HUES6 (cell line): ENCODE results near the gene MGA.

Experiments
- H3K27ac ChIP-seq: 2 replicates; pipeline ENCODE4 v1.7.0; 2013; ENCODE audit warnings: low read depth, mild to moderate bottlenecking, low read length, inconsistent platforms
- H3K27me3 ChIP-seq: 2 replicates; pipeline ENCODE4 v1.6.1; 2013; ENCODE audit warnings: low read length; ENCODE audit not compliant: control insufficient read depth, insufficient read depth
- H3K36me3 ChIP-seq: 2 replicates; pipeline ENCODE4 v1.6.1; 2013; ENCODE audit warnings: low read length; ENCODE audit not compliant: control insufficient read depth, insufficient read depth
- H3K4me1 ChIP-seq: 2 replicates; pipeline ENCODE4 v1.6.1; 2013; ENCODE audit warnings: low read length; ENCODE audit not compliant: control insufficient read depth, insufficient read depth
- H3K4me3 ChIP-seq: 2 replicates; pipeline ENCODE4 v1.5.1; 2013; ENCODE audit warnings: low read depth, low read length
- H3K9ac ChIP-seq: one replicate; pipeline ENCODE4 v1.6.1; 2013; ENCODE audit warnings: mild to moderate bottlenecking, low read length
- H3K9me3 ChIP-seq: 2 replicates; pipeline ENCODE4 v1.6.1; 2013; ENCODE audit warnings: low read depth, low read length; ENCODE audit not compliant: control insufficient read depth, insufficient read depth

The MGA gene

DNA sequence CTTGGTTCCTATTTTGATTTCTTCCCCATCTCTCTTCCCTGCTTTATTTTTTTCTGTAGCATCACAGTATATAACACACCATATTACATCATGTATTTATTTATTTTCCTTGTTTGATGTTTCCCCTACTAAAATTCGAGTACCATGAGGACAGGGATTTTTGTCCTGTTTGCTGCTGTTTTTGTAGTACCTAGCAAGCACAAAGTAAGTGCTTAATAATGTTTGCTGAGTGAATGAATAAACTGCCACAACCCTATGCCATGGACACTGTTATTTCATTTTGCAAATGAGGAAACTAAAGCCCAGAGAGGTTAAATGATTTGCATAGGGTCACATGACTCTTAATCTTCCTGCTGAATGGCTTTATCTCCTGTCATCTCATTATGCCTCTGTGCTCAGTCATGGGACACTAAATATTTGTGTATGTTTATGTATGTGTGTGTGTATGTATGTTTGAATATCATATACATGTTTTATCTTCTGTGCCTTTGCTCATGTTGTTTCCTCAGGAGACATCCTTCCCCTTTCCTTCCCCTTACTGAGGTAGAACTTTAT lies 26.1 kb upstream of the MGA start:
- Histone ChIP-seq H3K36me3 (no peaks in the 10 kb centered on the region), H3K9me3 (no peaks in the 10 kb centered on the region), H3K4me1 (peaks cover 33% of the 10 kb centered on the region), H3K27ac (no peak overlapping the region), H3K27me3 (no peaks in the 10 kb centered on the region), H3K4me3 (no peak overlapping the region), H3K9ac (no peak overlapping the region)

DNA sequence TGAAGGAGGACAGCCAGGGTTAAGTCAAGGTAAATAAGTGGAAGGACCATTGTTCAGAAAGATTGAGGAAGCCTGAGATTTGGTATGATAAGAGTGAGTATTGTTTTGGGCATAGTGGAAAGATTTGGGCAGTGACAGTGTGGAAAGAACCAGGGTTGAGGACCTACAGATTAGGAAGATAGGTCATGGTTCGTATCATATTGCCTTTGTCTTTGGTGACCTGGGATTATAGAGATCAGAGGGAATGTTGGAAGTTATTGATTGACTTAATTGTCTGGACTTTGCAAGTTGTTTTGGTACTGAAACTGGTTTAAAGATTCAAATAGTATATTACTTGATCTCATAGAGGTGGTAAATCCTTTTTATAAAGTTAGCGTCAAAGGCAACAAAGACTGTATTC lies 23.1 kb upstream of the MGA start:
- H3K4me3 ChIP-seq, result no peak overlapping the region
- no peak overlapping the region for H3K9ac ChIP-seq
- H3K4me1 ChIP-seq, result peaks cover 14% of the 10 kb centered on the region
- no peaks in the 10 kb centered on the region for H3K36me3 ChIP-seq
- H3K27ac ChIP-seq, result no peak overlapping the region
- H3K9me3 ChIP-seq, result no peaks in the 10 kb centered on the region
- H3K27me3 ChIP-seq, result no peaks in the 10 kb centered on the region

- Histone ChIP-seq H3K9ac (no peak overlapping the region), H3K4me3 (no peak overlapping the region), H3K36me3 (no peaks in the 10 kb centered on the region), H3K9me3 (no peaks in the 10 kb centered on the region), H3K27me3 (no peaks in the 10 kb centered on the region), H3K4me1 (no peaks in the 10 kb centered on the region), H3K27ac (no peak overlapping the region)
Measured at GRCh38 chr15:41640985-41641384, 19.2 kb upstream of the MGA start.

- peaks cover 8% of the 10 kb centered on the region for H3K9me3 ChIP-seq
- no peak overlapping the region for H3K4me3 ChIP-seq
- no peak overlapping the region for H3K27ac ChIP-seq
- no peak overlapping the region for H3K9ac ChIP-seq
- no peaks in the 10 kb centered on the region for H3K36me3 ChIP-seq
- H3K27me3 ChIP-seq, result no peaks in the 10 kb centered on the region
- no peaks in the 10 kb centered on the region for H3K4me1 ChIP-seq
Measured at GRCh38 chr15:41647262-41647661, 12.9 kb upstream of the MGA start.

GRCh38 chr15:41648097-41648496 lies 12.1 kb upstream of the MGA start:
- H3K4me3 ChIP-seq, result no peak overlapping the region
- H3K27ac ChIP-seq, result no peak overlapping the region
- no peaks in the 10 kb centered on the region for H3K27me3 ChIP-seq
- H3K4me1 ChIP-seq, result no peaks in the 10 kb centered on the region
- H3K9ac ChIP-seq, result no peak overlapping the region
- H3K36me3 ChIP-seq, result no peaks in the 10 kb centered on the region
- peaks cover 8% of the 10 kb centered on the region for H3K9me3 ChIP-seq

GRCh38 chr15:41648770-41649169 lies 11.4 kb upstream of the MGA start:
- Histone ChIP-seq H3K36me3 (no peaks in the 10 kb centered on the region), H3K9ac (no peak overlapping the region), H3K9me3 (peaks cover 8% of the 10 kb centered on the region), H3K4me1 (no peaks in the 10 kb centered on the region), H3K27ac (no peak overlapping the region), H3K27me3 (no peaks in the 10 kb centered on the region), H3K4me3 (no peak overlapping the region)

GRCh38 chr15:41650806-41651205 lies 9.4 kb upstream of the MGA start:
- H3K36me3 ChIP-seq, result no peaks in the 10 kb centered on the region
- H3K9ac ChIP-seq, result no peak overlapping the region
- H3K27me3 ChIP-seq, result no peaks in the 10 kb centered on the region
- no peaks in the 10 kb centered on the region for H3K4me1 ChIP-seq
- H3K4me3 ChIP-seq, result no peak overlapping the region
- peaks cover 8% of the 10 kb centered on the region for H3K9me3 ChIP-seq
- no peak overlapping the region for H3K27ac ChIP-seq

- Histone ChIP-seq H3K9ac (no peak overlapping the region), H3K9me3 (peaks cover 8% of the 10 kb centered on the region), H3K27ac (no peak overlapping the region), H3K36me3 (no peaks in the 10 kb centered on the region), H3K4me3 (no peak overlapping the region), H3K27me3 (no peaks in the 10 kb centered on the region), H3K4me1 (no peaks in the 10 kb centered on the region)
Measured at GRCh38 chr15:41651373-41651772, 8.8 kb upstream of the MGA start.

GRCh38 chr15:41653760-41654159 lies 6.4 kb upstream of the MGA start:
- Histone ChIP-seq H3K9ac (no peak overlapping the region), H3K4me3 (no peak overlapping the region), H3K36me3 (no peaks in the 10 kb centered on the region), H3K27ac (no peak overlapping the region), H3K4me1 (no peaks in the 10 kb centered on the region), H3K9me3 (peaks cover 8% of the 10 kb centered on the region), H3K27me3 (peaks cover 13% of the 10 kb centered on the region)

GRCh38 chr15:41655716-41656115 lies 4.5 kb upstream of the MGA start:
- H3K9ac ChIP-seq, result no peak overlapping the region
- no peak overlapping the region for H3K27ac ChIP-seq
- peaks cover 23% of the 10 kb centered on the region for H3K27me3 ChIP-seq
- H3K36me3 ChIP-seq, result no peaks in the 10 kb centered on the region
- H3K9me3 ChIP-seq, result peaks cover 7% of the 10 kb centered on the region
- peaks cover 8% of the 10 kb centered on the region for H3K4me1 ChIP-seq
- H3K4me3 ChIP-seq, result no peak overlapping the region

GRCh38 chr15:41656188-41656587 lies 4.0 kb upstream of the MGA start:
- no peaks in the 10 kb centered on the region for H3K36me3 ChIP-seq
- H3K9me3 ChIP-seq, result peaks cover 2% of the 10 kb centered on the region
- no peak overlapping the region for H3K27ac ChIP-seq
- H3K9ac ChIP-seq, result no peak overlapping the region
- H3K27me3 ChIP-seq, result peaks cover 23% of the 10 kb centered on the region
- no peak overlapping the region for H3K4me3 ChIP-seq
- H3K4me1 ChIP-seq, result peaks cover 8% of the 10 kb centered on the region

- Histone ChIP-seq H3K4me1 (peaks cover 12% of the 10 kb centered on the region), H3K27ac (no peak overlapping the region), H3K36me3 (no peaks in the 10 kb centered on the region), H3K9ac (no peak overlapping the region), H3K9me3 (no peaks in the 10 kb centered on the region), H3K27me3 (peaks cover 23% of the 10 kb centered on the region), H3K4me3 (no peak overlapping the region)
Measured at GRCh38 chr15:41658689-41659088, 1.5 kb upstream of the MGA start.
